ENCODE results near the gene ARHGEF26.

GRCh38 chr3:154170300-154170699 is 49.1 kb downstream of the ARHGEF26 start:
- no peak for TF ChIP-seq CTCF (optimal IDR thresholded peaks at IDR 0.05 in 1 of 3, IDR thresholded peaks at IDR 0.05 in 1 of 3, conservative IDR thresholded peaks at IDR 0.05 in 1 of 3; ENCODE audit: extremely low read depth in 1 of 3, insufficient read depth in 2 of 3, low read length in 3 of 3)
- TF ChIP-seq EZH2 (IDR thresholded peaks at IDR 0.05; ENCODE audit: low read length): no peak

Data from keratinocyte (primary cell).